Fibroblast of lung (primary cell): ENCODE data around the gene GZMM. TPM values are rescaled to one million over a fixed set of nuclear protein-coding genes. Genes with fewer than 3 reads are reported as not detected.

ENCODE experiments used
- DNase-seq, 2 donors: peaks; one replicate each; pipeline versions ENCODE4 v3.0.0 to v3.0.0-alpha.2; 2010; ENCODE audit warnings: low read depth in 2 of 2
- H2AFZ ChIP-seq: 2 replicates; pipeline ENCODE4 v1.5.1; 2012; ENCODE audit warnings: low read length, control low read depth, inconsistent platforms
- H3K27ac ChIP-seq: 2 replicates; pipeline ENCODE4 v1.5.1; 2011; ENCODE audit warnings: low read length, control low read depth; ENCODE audit not compliant: insufficient read depth
- H3K27me3 ChIP-seq: 2 replicates; pipeline ENCODE4 v1.5.1; 2011; ENCODE audit warnings: mild to moderate bottlenecking, low read length; ENCODE audit not compliant: control insufficient read depth, insufficient read depth
- H3K36me3 ChIP-seq: 2 replicates; pipeline ENCODE4 v1.5.1; 2011; ENCODE audit warnings: low read length; ENCODE audit not compliant: control insufficient read depth, insufficient read depth
- H3K4me1 ChIP-seq: 2 replicates; pipeline ENCODE4 v1.5.1; 2011; ENCODE audit warnings: low read length; ENCODE audit not compliant: control insufficient read depth, insufficient read depth; ENCODE audit errors: extremely low read depth
- H3K4me2 ChIP-seq: 2 replicates; pipeline ENCODE4 v1.5.1; 2011; ENCODE audit warnings: low read length, control low read depth; ENCODE audit not compliant: insufficient read depth; ENCODE audit errors: extremely low read depth
- H3K4me3 ChIP-seq, 4 experiments: fragments of 200-600 bp in 1 of 4; sonication (generic) in 1 of 4; replicated peaks in 1 of 4; 2 replicates each; pipeline ENCODE4 v1.5.1; 2011 to 2016; ENCODE audit warnings: low read length in 4 of 4, low read depth in 3 of 4, mild to moderate bottlenecking in 3 of 4, control low read depth in 2 of 4, inconsistent platforms in 1 of 4, mixed read lengths in 1 of 4; ENCODE audit not compliant: insufficient read depth in 1 of 4; ENCODE audit errors: control extremely low read depth in 1 of 4
- H3K79me2 ChIP-seq: 2 replicates; pipeline ENCODE4 v1.5.1; 2012; ENCODE audit warnings: mild to moderate bottlenecking, low read length, inconsistent platforms; ENCODE audit not compliant: control insufficient read depth, insufficient read depth
- H3K9ac ChIP-seq: 2 replicates; pipeline ENCODE4 v1.5.1; 2011; ENCODE audit warnings: mild to moderate bottlenecking, low read length, control low read depth; ENCODE audit not compliant: insufficient read depth
- H3K9me3 ChIP-seq: 2 replicates; pipeline ENCODE4 v1.5.1; 2012; ENCODE audit warnings: low read depth, low read length; ENCODE audit not compliant: control insufficient read depth, insufficient read depth
- H4K20me1 ChIP-seq: 2 replicates; pipeline ENCODE4 v1.5.1; 2011; ENCODE audit warnings: low read length; ENCODE audit not compliant: control insufficient read depth, insufficient read depth; ENCODE audit errors: extremely low read depth
- EZH2 ChIP-seq: IDR thresholded peaks from 2 replicates; pipeline ENCODE4 v1.5.1; 2012; ENCODE audit warnings: low read length, control low read depth, mild to moderate bottlenecking; ENCODE audit errors: missing control alignments
- polyA plus RNA-seq, 2 donors: library from polyadenylated mRNA; depleted of rRNA in 1 of 2; stranded (reverse) in 1 of 2; unstranded in 1 of 2; fragments of >200 nt; gene quantifications; 2 replicates each; pipeline ENCODE4 v1.2.1, GENCODE V29; 2011 to 2012; ENCODE audit warnings: missing spikeins in 1 of 2
- total RNA-seq: library from RNA; depleted of rRNA; stranded (reverse); fragments of >200 nt; gene quantifications from 2 replicates; pipeline ENCODE4 v1.2.1, GENCODE V29; 2014
- TF ChIP-seq, protein P1 (sequence below), 2 donors: IDR thresholded peaks in 1 of 2; conservative IDR thresholded peaks in 1 of 2; 1 replicate in 1 of 2; 2 replicates in 1 of 2; pipeline ENCODE4 v1.5.1; 2011 to 2012; ENCODE audit warnings: low read length in 2 of 2, control low read depth in 1 of 2, inconsistent platforms in 1 of 2, low read depth in 1 of 2, mild to moderate bottlenecking in 1 of 2

The GZMM gene
- total and polyA plus RNA-seq, 2 donors (not counting 1 experiment from before 2014, with no cell fraction given) = 0.17 to 0.35 TPM

DNA sequence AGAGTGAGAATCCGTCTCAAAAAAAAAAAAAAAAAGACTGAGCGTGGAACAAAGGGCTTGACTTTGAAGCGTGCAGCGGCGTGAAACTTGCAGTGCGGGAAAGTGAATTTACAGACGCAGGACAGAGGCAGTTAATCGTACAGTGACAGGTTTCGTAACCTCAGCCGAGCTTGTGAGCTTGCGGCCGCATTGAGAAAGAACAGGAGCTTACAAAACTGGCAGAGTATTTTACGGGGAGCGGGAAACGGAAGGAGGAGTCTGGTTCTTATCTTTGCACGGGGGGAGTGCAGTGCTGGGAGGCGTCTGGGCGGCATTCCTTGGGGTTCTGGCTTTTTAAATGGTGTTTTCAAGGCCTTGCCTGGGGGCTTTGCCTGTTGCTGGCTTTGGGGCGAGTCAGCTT, 22.6 kb downstream of the GZMM start:
- no peak overlapping the region for H3K4me3 ChIP-seq
- no peaks in the 10 kb centered on the region for H3K27me3 ChIP-seq
- no peak overlapping the region for H3K4me2 ChIP-seq
- no peak overlapping the region for H2AFZ ChIP-seq
- H3K9ac ChIP-seq = no peak overlapping the region
- no peaks in the 10 kb centered on the region for H3K79me2 ChIP-seq
- DNase-seq = peak in 1 of 2 donors; percentile 93
- H3K9me3 ChIP-seq = no peaks in the 10 kb centered on the region
- H3K4me1 ChIP-seq = peaks cover 5% of the 10 kb centered on the region
- TF ChIP-seq, protein P1, sequence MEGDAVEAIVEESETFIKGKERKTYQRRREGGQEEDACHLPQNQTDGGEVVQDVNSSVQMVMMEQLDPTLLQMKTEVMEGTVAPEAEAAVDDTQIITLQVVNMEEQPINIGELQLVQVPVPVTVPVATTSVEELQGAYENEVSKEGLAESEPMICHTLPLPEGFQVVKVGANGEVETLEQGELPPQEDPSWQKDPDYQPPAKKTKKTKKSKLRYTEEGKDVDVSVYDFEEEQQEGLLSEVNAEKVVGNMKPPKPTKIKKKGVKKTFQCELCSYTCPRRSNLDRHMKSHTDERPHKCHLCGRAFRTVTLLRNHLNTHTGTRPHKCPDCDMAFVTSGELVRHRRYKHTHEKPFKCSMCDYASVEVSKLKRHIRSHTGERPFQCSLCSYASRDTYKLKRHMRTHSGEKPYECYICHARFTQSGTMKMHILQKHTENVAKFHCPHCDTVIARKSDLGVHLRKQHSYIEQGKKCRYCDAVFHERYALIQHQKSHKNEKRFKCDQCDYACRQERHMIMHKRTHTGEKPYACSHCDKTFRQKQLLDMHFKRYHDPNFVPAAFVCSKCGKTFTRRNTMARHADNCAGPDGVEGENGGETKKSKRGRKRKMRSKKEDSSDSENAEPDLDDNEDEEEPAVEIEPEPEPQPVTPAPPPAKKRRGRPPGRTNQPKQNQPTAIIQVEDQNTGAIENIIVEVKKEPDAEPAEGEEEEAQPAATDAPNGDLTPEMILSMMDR (conservative IDR thresholded peaks at IDR 0.05 in 1 of 2, IDR thresholded peaks at IDR 0.05 in 1 of 2; ENCODE audit: low read depth in 1 of 2, low read length in 2 of 2) = no peak
- TF ChIP-seq EZH2 = no peak
- H4K20me1 ChIP-seq = no peaks in the 10 kb centered on the region
- no peaks in the 10 kb centered on the region for H3K36me3 ChIP-seq
- H3K27ac ChIP-seq = no peak overlapping the region

- Histone ChIP-seq H3K4me2 (no peak overlapping the region), H3K9me3 (no peaks in the 10 kb centered on the region), H3K79me2 (no peaks in the 10 kb centered on the region), H3K36me3 (no peaks in the 10 kb centered on the region), H3K9ac (no peak overlapping the region), H3K4me1 (peaks cover 6% of the 10 kb centered on the region), H3K4me3 (no peak overlapping the region), H4K20me1 (no peaks in the 10 kb centered on the region), H3K27me3 (no peaks in the 10 kb centered on the region), H3K27ac (no peak overlapping the region), H2AFZ (no peak overlapping the region)
- TF ChIP-seq, protein P1 (conservative IDR thresholded peaks at IDR 0.05 in 1 of 2, IDR thresholded peaks at IDR 0.05 in 1 of 2; ENCODE audit: low read depth in 1 of 2, low read length in 2 of 2) = no peak
- no peak for TF ChIP-seq EZH2
- DNase-seq = no peak
These were observed 23.0 kb downstream of the GZMM start for GRCh38 chr19:566844-567243.

GRCh38 chr19:567296-567900, 23.5 kb downstream of the GZMM start:
- Histone ChIP-seq H3K36me3 (no peaks in the 10 kb centered on the region), H3K4me1 (peaks cover 6% of the 10 kb centered on the region), H3K9ac (no peak overlapping the region), H3K79me2 (no peaks in the 10 kb centered on the region), H3K27me3 (no peaks in the 10 kb centered on the region), H3K27ac (no peak overlapping the region), H3K9me3 (no peaks in the 10 kb centered on the region), H4K20me1 (no peaks in the 10 kb centered on the region), H2AFZ (no peak overlapping the region), H3K4me3 (no peak overlapping the region), H3K4me2 (no peak overlapping the region)
- TF ChIP-seq, protein P1 (conservative IDR thresholded peaks at IDR 0.05 in 1 of 2, IDR thresholded peaks at IDR 0.05 in 1 of 2; ENCODE audit: low read depth in 1 of 2, low read length in 2 of 2) = no peak
- no peak for TF ChIP-seq EZH2
- no peak for DNase-seq
